GM12801 (cell line): Measurements from ENCODE around the gene WDR27.

Source experiments
- CTCF ChIP-seq: IDR thresholded peaks from one replicate; pipeline ENCODE4 v1.5.1; 2011; ENCODE audit warnings: control low read depth; ENCODE audit not compliant: insufficient read length; ENCODE audit errors: extremely low read depth

WDR27 gene

GRCh38 chr6:169707772-169708171 lies 5.9 kb upstream of the WDR27 start:
- TF ChIP-seq CTCF, result no peak

- no peak for TF ChIP-seq CTCF
Observed at GRCh38 chr6:169702840-169703246, 1.0 kb upstream of the WDR27 start.

- TF ChIP-seq CTCF, result no peak
Observed at GRCh38 chr6:169701311-169701953, 397 bp downstream of the WDR27 start.

- no peak for TF ChIP-seq CTCF
Observed at GRCh38 chr6:169700296-169700695, 1.5 kb downstream of the WDR27 start.

- no peak for TF ChIP-seq CTCF
Observed at GRCh38 chr6:169695131-169695530, 6.7 kb downstream of the WDR27 start.

- TF ChIP-seq CTCF, result no peak
Observed at GRCh38 chr6:169692516-169692915, 9.3 kb downstream of the WDR27 start.

GRCh38 chr6:169691260-169691659 lies 10.6 kb downstream of the WDR27 start:
- no peak for TF ChIP-seq CTCF
